GM19372 (cell line): ENCODE measurements around the gene PTGER1.
"Not testable (repeated sequence)": the region's sequence is repeated elsewhere in the genome, so short reads cannot be mapped to it uniquely, and the experiment has no call there.

Experiments
- ATAC-seq: cut with Tn5 transposase; IDR thresholded peaks from one replicate; pipeline ENCODE4 v1.9.1; 2021; ENCODE audit warnings: mild to moderate bottlenecking, low read depth, moderate library complexity; ENCODE audit not compliant: unreplicated experiment

The PTGER1 gene

GRCh38 chr19:14475251-14476073, at the start of gene PTGER1:
Gene PTGER1 (minus strand): TSS chr19:14475354. CDS start chr19:14474320, 1,034 bp downstream.
- ATAC-seq, result no peak

GRCh38 chr19:14520543-14520942, 45.4 kb upstream of the PTGER1 start:
- ATAC-seq, result no peak

- no peak for ATAC-seq
Measured at GRCh38 chr19:14519860-14520407, 44.8 kb upstream of the PTGER1 start.

- no peak for ATAC-seq
Measured at GRCh38 chr19:14519245-14519859, 44.2 kb upstream of the PTGER1 start.

- peak; percentile 62 for ATAC-seq
Measured at GRCh38 chr19:14517840-14518505, 42.8 kb upstream of the PTGER1 start, which contains the start of gene DNAJB1. Gene DNAJB1 (minus strand): TSS chr19:14518397. CDS start chr19:14518349, 48 bp downstream.

GRCh38 chr19:14517446-14517839, 42.3 kb upstream of the PTGER1 start:
- no peak for ATAC-seq

- ATAC-seq, result no peak
Measured at GRCh38 chr19:14516746-14517438, 41.7 kb upstream of the PTGER1 start.

- no peak for ATAC-seq
Measured at GRCh38 chr19:14516048-14516534, 40.9 kb upstream of the PTGER1 start.

- no peak for ATAC-seq
Measured at GRCh38 chr19:14515501-14516047, 40.4 kb upstream of the PTGER1 start.

GRCh38 chr19:14514215-14514863, 39.2 kb upstream of the PTGER1 start:
- no peak for ATAC-seq

GRCh38 chr19:14512406-14512961, 37.3 kb upstream of the PTGER1 start:
- ATAC-seq, result no peak

- no peak for ATAC-seq
Measured at GRCh38 chr19:14511229-14511593, 36.1 kb upstream of the PTGER1 start.

- no peak for ATAC-seq
Measured at GRCh38 chr19:14510311-14511228, 35.4 kb upstream of the PTGER1 start.

- no peak for ATAC-seq
Measured at GRCh38 chr19:14507704-14508542, 32.8 kb upstream of the PTGER1 start.

GRCh38 chr19:14505488-14506239, 30.5 kb upstream of the PTGER1 start:
- ATAC-seq, result no peak

GRCh38 chr19:14504575-14504974, 29.4 kb upstream of the PTGER1 start:
- not testable (repeated sequence) for ATAC-seq

GRCh38 chr19:14503285-14503684, 28.1 kb upstream of the PTGER1 start:
- no peak for ATAC-seq
